GM18498 (cell line): Measurements from ENCODE around the gene RPS16.

ENCODE experiments used
- ATAC-seq: cut with Tn5 transposase; IDR thresholded peaks from one replicate; pipeline ENCODE4 v1.9.1; 2021; ENCODE audit warnings: mild to moderate bottlenecking, moderate library complexity; ENCODE audit not compliant: unreplicated experiment

RPS16 gene

GRCh38 chr19:39390451-39390750, 45.3 kb downstream of the RPS16 start:
- no peak for ATAC-seq

- ATAC-seq = no peak
These were observed 45.9 kb downstream of the RPS16 start for GRCh38 chr19:39389631-39390414.

- ATAC-seq = no peak
These were observed 47.1 kb downstream of the RPS16 start for GRCh38 chr19:39388657-39389056.

- no peak for ATAC-seq
These were observed 49.2 kb downstream of the RPS16 start for GRCh38 chr19:39386557-39386956.

GRCh38 chr19:39385629-39386411, 49.9 kb downstream of the RPS16 start:
- no peak for ATAC-seq

- ATAC-seq = no peak
These were observed 50.7 kb downstream of the RPS16 start for GRCh38 chr19:39384839-39385568.
